D721Med (cell line): Measurements from ENCODE around the gene MIEN1.

Experiments used
- DNase-seq: peaks from one replicate; pipeline ENCODE4 v3.0.0; 2011; ENCODE audit warnings: low spot score; ENCODE audit not compliant: insufficient read length
- FAIRE-seq: peaks from 2 replicates; lab custom pipeline; 2011; peaks lifted over from hg19 to GRCh38; lab: Jason Lieb, UNC
- CTCF ChIP-seq: IDR thresholded peaks from 2 replicates; pipeline ENCODE4 v1.5.1; 2012; ENCODE audit warnings: mild to moderate bottlenecking, control low read depth; ENCODE audit not compliant: insufficient read depth; ENCODE audit errors: missing control alignments

MIEN1 gene

GRCh38 chr17:39742856-39743436 lies 12.6 kb upstream of the MIEN1 start:
- DNase-seq, result no peak
- TF ChIP-seq CTCF, result no peak
- no peak for FAIRE-seq

GRCh38 chr17:39742126-39742855 lies 12.0 kb upstream of the MIEN1 start:
- TF ChIP-seq CTCF, result no peak
- FAIRE-seq (no peak), DNase-seq (no peak)

- no peak for FAIRE-seq
- no peak for DNase-seq
- no peak for TF ChIP-seq CTCF
Observed at GRCh38 chr17:39740357-39741111, 10.2 kb upstream of the MIEN1 start.

GRCh38 chr17:39739885-39740356 lies 9.6 kb upstream of the MIEN1 start:
- FAIRE-seq (no peak), DNase-seq (no peak)
- TF ChIP-seq CTCF, result no peak

- DNase-seq, result no peak
- no peak for FAIRE-seq
Observed at GRCh38 chr17:39738983-39739884, 8.9 kb upstream of the MIEN1 start.

More at GRCh38 chr17:39738983-39739884, 8.9 kb upstream of the MIEN1 start:
- no peak for TF ChIP-seq CTCF
